Psoas muscle (tissue), 8 donors: ENCODE measurements around the gene SCARF2. TPM values are rescaled to one million over a fixed set of nuclear protein-coding genes. Genes with fewer than 3 reads are reported as not detected.
A peak's percentile ranks its signal among the peaks of the same experiment; 100 is the strongest.

Source experiments
- ATAC-seq, 4 donors: fragments of 200-7000 bp; cut with Tn5 transposase; one replicate each; pipeline ENCODE4 v1.9.1; 2020; ENCODE audit warnings: moderate library complexity in 3 of 4, mild to moderate bottlenecking in 2 of 4
- DNase-seq, 2 donors: peaks; one replicate each; pipeline ENCODE4 v3.0.0-alpha.2; 2020
- H3K27ac ChIP-seq: fragments of 200-600 bp; one replicate; pipeline ENCODE4 v1.8.0; 2022
- H3K27me3 ChIP-seq, 3 donors: fragments of 200-600 bp in 1 of 3; one replicate each; pipeline versions ENCODE4 v1.6.1 to v1.8.0; 2013 to 2022; ENCODE audit warnings: low read length in 2 of 3, mild to moderate bottlenecking in 2 of 3, moderate library complexity in 1 of 3; ENCODE audit not compliant: insufficient read depth in 3 of 3
- H3K36me3 ChIP-seq, 2 donors: fragments of 200-600 bp in 1 of 2; one replicate each; pipeline versions ENCODE4 v1.6.1 to v1.8.0; 2013 to 2022; ENCODE audit warnings: low read depth in 1 of 2, mild to moderate bottlenecking in 1 of 2, moderate library complexity in 1 of 2; ENCODE audit not compliant: insufficient read depth in 1 of 2
- H3K4me1 ChIP-seq: fragments of 200-600 bp; one replicate; pipeline ENCODE4 v1.8.0; 2022
- H3K4me3 ChIP-seq: fragments of 200-600 bp; one replicate; pipeline ENCODE4 v1.8.0; 2022; ENCODE audit warnings: mild to moderate bottlenecking
- H3K9me3 ChIP-seq: fragments of 200-600 bp; one replicate; pipeline ENCODE4 v1.8.0; 2022
- CTCF ChIP-seq: fragments of 200-600 bp; IDR thresholded peaks from one replicate; pipeline ENCODE4 v1.8.0; 2022; ENCODE audit warnings: antibody characterized with exemption
- WGBS, 3 donors: extraction: QIAGEN DNeasy Blood & Tissue Kit; methylation state at CpG; one replicate each; pipeline versions ENCODE4 v1.1.6 to v1.1.7; 2013; 5-methylcytosine and 5-hydroxymethylcytosine counted together
- intact Hi-C, 2 donors: fragments of 100-400 bp; cut with DNase I; formaldehyde crosslinking; loops; one replicate each; pipeline versions ENCODE4 v1.11.0 to v1.14.2; 2022
- polyA plus RNA-seq, 3 donors: library from polyadenylated mRNA; stranded (reverse); fragments of 200-250 nt; gene quantifications; one replicate each; pipeline ENCODE4 v1.2.3, GENCODE V29; 2013
- total RNA-seq, 4 donors: library from RNA; stranded (reverse); fragmentation: NEBNext Ultra II Directional in 2 of 4; extraction: Animal tissue kit (Norgen Biotek cat#: 25700) in 2 of 4; gene quantifications; one replicate each; pipeline versions ENCODE4 v1.2.1 to v1.2.4, GENCODE V29; 2021 to 2023
- donor health status: healthy with polysubstance abuse.
- donor health status: DM: no; HTN: no; CAD: no; lungs with moderate emphysema.
- donor health status: Bipolar disorder and iron deficiency.
- donor health status: healthy.
- donor health status: DM: yes; HTN: yes; CAD: no.
- donor health status: DM: no; HTN: no; CAD: no.
- donor health status: DM: no; HTN: no; CAD: no.
- donor health status: DM: yes; HTN: yes; CAD: no.

SCARF2 gene
- total and polyA plus RNA-seq, 7 donors: 0.44 to 2.0 (median 1.3) TPM

- peaks cover 0 to 36% (median 21%) of the 10 kb centered on the region in 3 donors for H3K27me3 ChIP-seq
- DNase-seq (peak in 1 of 2 donors; percentile 32), ATAC-seq (no peak)
- H3K4me3 ChIP-seq: peak overlapping the region; percentile 69
- no peak overlapping the region for H3K27ac ChIP-seq
- no peaks in the 10 kb centered on the region for H3K9me3 ChIP-seq
- TF ChIP-seq CTCF: no peak
- intact Hi-C loops: no loop called here
- peaks cover 6% of the 10 kb centered on the region for H3K4me1 ChIP-seq
- 63 to 66% (median 64%) methylated on average over 11 of the region's 11 CpGs for WGBS, 3 donors
- H3K36me3 ChIP-seq: no peaks in the 10 kb centered on the region
These were observed 2.0 kb downstream of the SCARF2 start for GRCh38 chr22:20435436-20436306.

- Histone ChIP-seq H3K4me3 (no peak overlapping the region), H3K9me3 (no peaks in the 10 kb centered on the region), H3K27ac (no peak overlapping the region), H3K4me1 (peaks cover 9% of the 10 kb centered on the region), H3K36me3 (no peaks in the 10 kb centered on the region), H3K27me3 (peaks cover 0 to 41% (median 21%) of the 10 kb centered on the region in 3 donors)
- no peak for TF ChIP-seq CTCF
- intact Hi-C loops: no loop called here
- ATAC-seq: no peak
- WGBS, 3 donors: 93 to 98% (median 94%) methylated on average over 3 of the region's 3 CpGs
- peak in 1 of 2 donors; percentile 32 for DNase-seq
These were observed 2.9 kb downstream of the SCARF2 start for GRCh38 chr22:20434773-20435172.

- H3K4me1 ChIP-seq: peaks cover 9% of the 10 kb centered on the region
- no peak for TF ChIP-seq CTCF
- no peaks in the 10 kb centered on the region for H3K36me3 ChIP-seq
- 95 to 98% (median 97%) methylated on average over 12 of the region's 12 CpGs for WGBS, 3 donors
- H3K27ac ChIP-seq: no peak overlapping the region
- intact Hi-C loops: no loop called here
- DNase-seq (peak in 1 of 2 donors; percentile 43), ATAC-seq (no peak)
- H3K27me3 ChIP-seq: peaks cover 0 to 41% (median 21%) of the 10 kb centered on the region in 3 donors
- H3K4me3 ChIP-seq: no peak overlapping the region
- no peaks in the 10 kb centered on the region for H3K9me3 ChIP-seq
These were observed 3.3 kb downstream of the SCARF2 start for GRCh38 chr22:20434264-20434751.

- ATAC-seq (no peak), DNase-seq (peak in 1 of 2 donors; percentile 9)
- Histone ChIP-seq H3K36me3 (no peaks in the 10 kb centered on the region), H3K27ac (no peak overlapping the region), H3K4me1 (peaks cover 9% of the 10 kb centered on the region), H3K4me3 (no peak overlapping the region), H3K9me3 (no peaks in the 10 kb centered on the region), H3K27me3 (peaks cover 0 to 41% (median 21%) of the 10 kb centered on the region in 3 donors)
- WGBS, 3 donors: 77 to 80% (median 79%) methylated on average over 4 of the region's 4 CpGs
- no peak for TF ChIP-seq CTCF
- intact Hi-C loops: no loop called here
These were observed 3.9 kb downstream of the SCARF2 start for GRCh38 chr22:20433686-20434241.
